Measurements from ENCODE around the gene TENM4. TPM values are rescaled to one million over a fixed set of nuclear protein-coding genes. Genes with fewer than 3 reads are reported as not detected.

Gene TENM4
- total RNA-seq, 1 donor from 2014 or later: 5.1 TPM

DNA sequence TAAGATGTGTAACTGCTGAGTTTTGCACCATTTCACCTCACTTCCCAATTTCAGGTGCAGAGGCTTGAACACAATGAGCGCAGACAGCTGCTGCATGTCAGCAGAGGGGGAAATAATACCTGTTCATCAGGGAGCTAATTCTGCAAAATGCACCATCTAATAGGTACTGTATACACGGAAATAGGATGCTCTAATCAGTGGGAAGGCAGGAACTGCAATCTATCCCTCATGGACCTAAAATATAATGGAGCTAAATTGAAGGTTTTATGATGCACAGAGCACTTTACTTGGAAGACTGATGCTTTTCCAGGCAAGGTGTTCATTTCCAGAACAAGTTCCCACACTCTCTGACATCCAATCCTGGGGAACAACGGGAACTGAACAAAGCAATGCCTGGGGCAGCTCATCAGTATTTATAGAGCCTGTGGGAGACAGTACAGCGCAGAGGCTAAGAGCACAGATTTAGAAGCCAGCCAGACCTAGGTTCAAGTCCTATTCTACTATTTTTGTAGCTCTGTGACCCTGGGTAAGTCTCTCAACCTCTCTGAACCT is 78.5 kb downstream of the TENM4 start:
- no peaks in the 10 kb centered on the region for H3K36me3 ChIP-seq
- H3K4me3 Mint-ChIP-seq: no peak overlapping the region
- H3K9ac ChIP-seq: no peak overlapping the region
- H3K27ac Mint-ChIP-seq: no peak overlapping the region
- peaks cover 8% of the 10 kb centered on the region for H3K4me1 Mint-ChIP-seq
- H3K4me3 ChIP-seq: no peak overlapping the region
- H3K4me1 ChIP-seq: peaks cover 7% of the 10 kb centered on the region
- no peak for DNase-seq (ENCODE audit: low spot score)
- H3K27me3 ChIP-seq: no peaks in the 10 kb centered on the region
- H3K27ac ChIP-seq: no peak overlapping the region
- no peaks in the 10 kb centered on the region for H3K36me3 Mint-ChIP-seq
- no peak overlapping the region for H3K4me2 ChIP-seq
- H3K79me2 ChIP-seq (ENCODE audit: low read depth): no peaks in the 10 kb centered on the region
- TF ChIP-seq EZH2phosphoT487 (IDR thresholded peaks at IDR 0.05): no peak
- TF ChIP-seq, protein P1, sequence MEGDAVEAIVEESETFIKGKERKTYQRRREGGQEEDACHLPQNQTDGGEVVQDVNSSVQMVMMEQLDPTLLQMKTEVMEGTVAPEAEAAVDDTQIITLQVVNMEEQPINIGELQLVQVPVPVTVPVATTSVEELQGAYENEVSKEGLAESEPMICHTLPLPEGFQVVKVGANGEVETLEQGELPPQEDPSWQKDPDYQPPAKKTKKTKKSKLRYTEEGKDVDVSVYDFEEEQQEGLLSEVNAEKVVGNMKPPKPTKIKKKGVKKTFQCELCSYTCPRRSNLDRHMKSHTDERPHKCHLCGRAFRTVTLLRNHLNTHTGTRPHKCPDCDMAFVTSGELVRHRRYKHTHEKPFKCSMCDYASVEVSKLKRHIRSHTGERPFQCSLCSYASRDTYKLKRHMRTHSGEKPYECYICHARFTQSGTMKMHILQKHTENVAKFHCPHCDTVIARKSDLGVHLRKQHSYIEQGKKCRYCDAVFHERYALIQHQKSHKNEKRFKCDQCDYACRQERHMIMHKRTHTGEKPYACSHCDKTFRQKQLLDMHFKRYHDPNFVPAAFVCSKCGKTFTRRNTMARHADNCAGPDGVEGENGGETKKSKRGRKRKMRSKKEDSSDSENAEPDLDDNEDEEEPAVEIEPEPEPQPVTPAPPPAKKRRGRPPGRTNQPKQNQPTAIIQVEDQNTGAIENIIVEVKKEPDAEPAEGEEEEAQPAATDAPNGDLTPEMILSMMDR (IDR thresholded peaks at IDR 0.05): no peak
- no peak for TF ChIP-seq EZH2 (IDR thresholded peaks at IDR 0.05)
- H3K9me3 ChIP-seq (ENCODE audit: low read depth): no peaks in the 10 kb centered on the region
- no peaks in the 10 kb centered on the region for H4K20me1 ChIP-seq (ENCODE audit: low read depth)
- H2AFZ ChIP-seq (replicated peaks): no peak overlapping the region
- H3K27me3 Mint-ChIP-seq (ENCODE audit: insufficient read depth, low read depth): no peaks in the 10 kb centered on the region
- no peaks in the 10 kb centered on the region for H3F3A ChIP-seq (ENCODE audit: low read depth)
- H3K9me3 Mint-ChIP-seq: no peaks in the 10 kb centered on the region

DNA sequence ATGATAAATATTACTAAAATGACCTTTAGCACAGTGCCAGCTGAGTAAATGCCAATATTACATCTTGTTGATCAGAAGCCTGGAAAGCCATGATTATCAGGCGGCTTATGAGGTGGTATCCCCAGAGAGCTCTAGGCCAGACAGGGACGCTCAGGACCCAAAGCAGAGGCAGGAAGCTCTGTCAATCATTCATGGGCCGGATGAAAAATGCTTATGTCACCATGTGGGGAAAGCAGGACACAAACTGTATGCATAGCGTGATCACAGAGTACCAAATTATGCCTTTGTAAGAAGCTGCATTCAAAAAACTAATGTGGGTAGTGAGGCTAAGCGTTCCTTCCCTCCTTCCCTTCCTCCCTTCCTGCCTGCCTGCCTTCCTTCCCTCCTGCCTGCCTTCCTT is 82.6 kb downstream of the TENM4 start:
- no peaks in the 10 kb centered on the region for H4K20me1 ChIP-seq (ENCODE audit: low read depth)
- Mint-ChIP-seq H3K27ac (no peak overlapping the region), H3K4me3 (no peak overlapping the region), H3K27me3 (ENCODE audit: insufficient read depth, low read depth) (no peaks in the 10 kb centered on the region), H3K4me1 (peaks cover 4% of the 10 kb centered on the region), H3K36me3 (no peaks in the 10 kb centered on the region), H3K9me3 (no peaks in the 10 kb centered on the region)
- H3K4me3 ChIP-seq: no peak overlapping the region
- no peaks in the 10 kb centered on the region for H3K9me3 ChIP-seq (ENCODE audit: low read depth)
- TF ChIP-seq, protein P1 (IDR thresholded peaks at IDR 0.05): no peak
- TF ChIP-seq EZH2phosphoT487 (IDR thresholded peaks at IDR 0.05) (no peak), EZH2 (IDR thresholded peaks at IDR 0.05) (no peak)
- H3K36me3 ChIP-seq: no peaks in the 10 kb centered on the region
- H3F3A ChIP-seq (ENCODE audit: low read depth): no peaks in the 10 kb centered on the region
- H3K27ac ChIP-seq: no peak overlapping the region
- DNase-seq (ENCODE audit: low spot score): no peak
- no peaks in the 10 kb centered on the region for H3K4me1 ChIP-seq
- H3K4me2 ChIP-seq: no peak overlapping the region
- H3K79me2 ChIP-seq (ENCODE audit: low read depth): no peaks in the 10 kb centered on the region
- no peaks in the 10 kb centered on the region for H3K27me3 ChIP-seq
- H3K9ac ChIP-seq: no peak overlapping the region
- no peak overlapping the region for H2AFZ ChIP-seq (replicated peaks)

DNA sequence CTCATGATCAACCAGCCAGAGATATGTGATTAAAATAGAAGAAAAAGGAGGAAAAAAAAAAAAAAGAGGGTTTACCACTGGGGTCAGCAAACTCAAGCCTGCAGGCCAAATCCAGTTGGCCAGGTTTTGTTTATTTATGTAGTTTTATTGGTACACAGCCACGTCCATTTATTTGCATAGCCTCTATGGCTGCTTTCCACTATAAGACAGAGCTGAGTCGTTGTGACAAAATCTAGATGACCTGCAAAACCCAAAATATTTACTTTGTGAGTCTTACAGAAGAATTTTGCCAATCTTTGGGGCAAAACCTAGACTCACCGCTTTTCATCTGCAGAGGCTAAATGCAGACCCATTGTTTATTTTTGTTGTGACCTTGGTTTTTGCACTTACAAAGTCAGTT is 87.1 kb downstream of the TENM4 start:
- H3K9me3 Mint-ChIP-seq: no peaks in the 10 kb centered on the region
- H3K27ac ChIP-seq: no peak overlapping the region
- no peak overlapping the region for H3K4me2 ChIP-seq

More for the DNA sequence above, 87.1 kb downstream of the TENM4 start:
- Mint-ChIP-seq H3K4me1 (peaks cover 15% of the 10 kb centered on the region), H3K36me3 (no peaks in the 10 kb centered on the region), H3K4me3 (no peak overlapping the region), H3K27ac (no peak overlapping the region), H3K27me3 (ENCODE audit: insufficient read depth, low read depth) (no peaks in the 10 kb centered on the region)
- Histone ChIP-seq H3F3A (ENCODE audit: low read depth) (no peaks in the 10 kb centered on the region), H2AFZ (replicated peaks) (no peak overlapping the region), H3K9ac (no peak overlapping the region), H3K9me3 (ENCODE audit: low read depth) (no peaks in the 10 kb centered on the region), H3K79me2 (ENCODE audit: low read depth) (no peaks in the 10 kb centered on the region), H3K36me3 (no peaks in the 10 kb centered on the region), H3K27me3 (no peaks in the 10 kb centered on the region), H4K20me1 (ENCODE audit: low read depth) (no peaks in the 10 kb centered on the region), H3K4me3 (no peak overlapping the region), H3K4me1 (no peaks in the 10 kb centered on the region)
- TF ChIP-seq EZH2 (IDR thresholded peaks at IDR 0.05) (no peak), EZH2phosphoT487 (IDR thresholded peaks at IDR 0.05) (no peak)
- TF ChIP-seq, protein P1 (IDR thresholded peaks at IDR 0.05): no peak
- no peak for DNase-seq (ENCODE audit: low spot score)

Measured in neural progenitor cell (in vitro differentiated cells).